Type B pancreatic cell (in vitro differentiated cells): ENCODE data around the gene TAF15. TPM values are rescaled to one million over a fixed set of nuclear protein-coding genes. Genes with fewer than 3 reads are reported as not detected.

Source experiments
- DNase-seq: peaks from one replicate; pipeline ENCODE4 v3.0.0; 2021; ENCODE audit warnings: mixed read lengths; ENCODE audit not compliant: unreplicated experiment; ENCODE audit errors: extremely low spot score
- H3K27ac Mint-ChIP-seq: 2 replicates; pipeline ENCODE4 v1.8.0; 2021; ENCODE audit warnings: mild to moderate bottlenecking, mixed read lengths
- H3K27me3 Mint-ChIP-seq: 2 replicates; pipeline ENCODE4 v1.8.0; 2021; ENCODE audit warnings: mixed read lengths
- H3K36me3 Mint-ChIP-seq: 2 replicates; pipeline ENCODE4 v1.8.0; 2021; ENCODE audit warnings: mixed read lengths
- H3K4me1 Mint-ChIP-seq: one replicate; pipeline ENCODE4 v1.8.0; 2021; ENCODE audit warnings: mixed read lengths; ENCODE audit not compliant: unreplicated experiment
- H3K4me3 Mint-ChIP-seq: 2 replicates; pipeline ENCODE4 v1.8.0; 2021; ENCODE audit warnings: mild to moderate bottlenecking, mixed read lengths
- H3K9me3 Mint-ChIP-seq: 2 replicates; pipeline ENCODE4 v1.8.0; 2021; ENCODE audit warnings: mixed read lengths
- CTCF ChIP-seq: fragments of 200-600 bp; sonication (generic); conservative IDR thresholded peaks from 2 replicates; pipeline ENCODE4 v1.5.0; 2021; ENCODE audit warnings: antibody characterized with exemption, mild to moderate bottlenecking
- total RNA-seq: library from RNA; stranded (reverse); gene quantifications from 2 replicates; pipeline ENCODE4 v1.2.1, GENCODE V29; 2021; ENCODE audit warnings: low replicate concordance

Gene TAF15
- total RNA-seq, 1 donor from 2014 or later: 223 TPM

GRCh38 chr17:35825206-35825605 is 15.9 kb downstream of the TAF15 start:
- Mint-ChIP-seq H3K36me3 (peaks cover 49% of the 10 kb centered on the region), H3K4me3 (no peak overlapping the region), H3K27ac (no peak overlapping the region), H3K27me3 (no peaks in the 10 kb centered on the region), H3K4me1 (no peaks in the 10 kb centered on the region), H3K9me3 (no peaks in the 10 kb centered on the region)
- DNase-seq: no peak
- no peak for TF ChIP-seq CTCF

GRCh38 chr17:35841101-35841500 is 31.8 kb downstream of the TAF15 start:
- TF ChIP-seq CTCF: no peak
- Mint-ChIP-seq H3K9me3 (no peaks in the 10 kb centered on the region), H3K27me3 (no peaks in the 10 kb centered on the region), H3K4me1 (no peaks in the 10 kb centered on the region), H3K27ac (no peak overlapping the region), H3K36me3 (peaks cover 36% of the 10 kb centered on the region), H3K4me3 (no peak overlapping the region)
- DNase-seq: no peak

GRCh38 chr17:35841505-35841904 is 32.2 kb downstream of the TAF15 start:
- H3K9me3 Mint-ChIP-seq: no peaks in the 10 kb centered on the region
- no peak for DNase-seq
- no peak overlapping the region for H3K27ac Mint-ChIP-seq

GRCh38 chr17:35842239-35842638 is 33.0 kb downstream of the TAF15 start:
- no peak for TF ChIP-seq CTCF
- Mint-ChIP-seq H3K27ac (no peak overlapping the region), H3K27me3 (no peaks in the 10 kb centered on the region), H3K4me1 (no peaks in the 10 kb centered on the region), H3K36me3 (peaks cover 31% of the 10 kb centered on the region), H3K9me3 (no peaks in the 10 kb centered on the region), H3K4me3 (no peak overlapping the region)
- no peak for DNase-seq

More at GRCh38 chr17:35841505-35841904, 32.2 kb downstream of the TAF15 start:
- no peak for TF ChIP-seq CTCF
- no peak overlapping the region for H3K4me3 Mint-ChIP-seq
- peaks cover 32% of the 10 kb centered on the region for H3K36me3 Mint-ChIP-seq
- H3K4me1 Mint-ChIP-seq: no peaks in the 10 kb centered on the region
- H3K27me3 Mint-ChIP-seq: no peaks in the 10 kb centered on the region

- H3K9me3 Mint-ChIP-seq: no peaks in the 10 kb centered on the region
- no peak for DNase-seq
- no peak overlapping the region for H3K4me3 Mint-ChIP-seq
- peaks cover 35% of the 10 kb centered on the region for H3K36me3 Mint-ChIP-seq
- no peak for TF ChIP-seq CTCF
- no peaks in the 10 kb centered on the region for H3K4me1 Mint-ChIP-seq
- no peaks in the 10 kb centered on the region for H3K27me3 Mint-ChIP-seq
- no peak overlapping the region for H3K27ac Mint-ChIP-seq
Measured at GRCh38 chr17:35843698-35844097, 34.4 kb downstream of the TAF15 start.

GRCh38 chr17:35844547-35844946 is 35.3 kb downstream of the TAF15 start:
- no peak for DNase-seq
- no peak overlapping the region for H3K4me3 Mint-ChIP-seq
- no peaks in the 10 kb centered on the region for H3K9me3 Mint-ChIP-seq
- H3K36me3 Mint-ChIP-seq: peaks cover 37% of the 10 kb centered on the region
- no peaks in the 10 kb centered on the region for H3K27me3 Mint-ChIP-seq
- no peaks in the 10 kb centered on the region for H3K4me1 Mint-ChIP-seq
- TF ChIP-seq CTCF: no peak
- no peak overlapping the region for H3K27ac Mint-ChIP-seq
